Heart right ventricle (tissue), 16 donors: ENCODE measurements around the gene NPLOC4. TPM values are rescaled to one million over a fixed set of nuclear protein-coding genes. Genes with fewer than 3 reads are reported as not detected.

ENCODE experiments used
- ATAC-seq, 8 donors: fragments of 200-7000 bp; cut with Tn5 transposase; one replicate each; pipeline ENCODE4 v1.9.1; 2020; ENCODE audit warnings: mild to moderate bottlenecking in 8 of 8, moderate library complexity in 8 of 8, moderate number of reproducible peaks in 1 of 8
- DNase-seq, 2 donors: peaks; one replicate each; pipeline ENCODE4 v3.0.0-alpha.2; 2020
- H3K27ac ChIP-seq, 10 donors: fragments of 200-600 bp; sonication (generic) in 2 of 10; one replicate each; pipeline versions ENCODE4 v1.5.0 to v1.8.0; 2020 to 2022; ENCODE audit warnings: mild to moderate bottlenecking in 3 of 10
- H3K27me3 ChIP-seq, 7 donors: fragments of 200-600 bp; one replicate each; pipeline ENCODE4 v1.8.0; 2021 to 2022; ENCODE audit warnings: mild to moderate bottlenecking in 2 of 7
- H3K36me3 ChIP-seq, 9 donors: fragments of 200-600 bp; sonication (generic) in 1 of 9; one replicate each; pipeline versions ENCODE4 v1.5.0 to v1.8.0; 2020 to 2022; ENCODE audit warnings: mild to moderate bottlenecking in 2 of 9
- H3K4me1 ChIP-seq, 9 donors: fragments of 200-600 bp; sonication (generic) in 1 of 9; one replicate each; pipeline versions ENCODE4 v1.5.0 to v1.8.0; 2020 to 2022; ENCODE audit warnings: mild to moderate bottlenecking in 4 of 9
- H3K4me3 ChIP-seq, 10 donors: fragments of 200-600 bp; sonication (generic) in 2 of 10; one replicate each; pipeline versions ENCODE4 v1.5.0 to v1.8.0; 2020 to 2022; ENCODE audit warnings: mild to moderate bottlenecking in 7 of 10, moderate library complexity in 2 of 10
- H3K9me3 ChIP-seq, 11 donors: fragments of 200-600 bp in 10 of 11; sonication (generic) in 2 of 11; one replicate each; pipeline versions ENCODE4 v1.5.0 to v1.8.0; 2013 to 2022; ENCODE audit warnings: mild to moderate bottlenecking in 2 of 11, control low read depth in 1 of 11, moderate library complexity in 1 of 11
- WGBS, 2 donors: extraction: QIAGEN DNeasy Blood & Tissue Kit; methylation state at CpG; one replicate each; pipeline ENCODE4 v1.1.7; 2013; ENCODE audit warnings: inconsistent platforms in 1 of 2; 5-methylcytosine and 5-hydroxymethylcytosine counted together
- intact Hi-C, 10 donors: fragments of 100-400 bp; cut with DNase I; formaldehyde crosslinking; loops; one replicate each; pipeline versions ENCODE4 v1.11.1 to v1.14.2; 2022
- polyA plus RNA-seq, 2 donors: library from polyadenylated mRNA; stranded (reverse); fragments of 200-250 nt; gene quantifications; one replicate each; pipeline ENCODE4 v1.2.3, GENCODE V29; 2013
- total RNA-seq, 10 donors: library from RNA; stranded (reverse); fragmentation: NEBNext Ultra II Directional in 3 of 10; extraction: Animal tissue kit (Norgen Biotek cat#: 25700) in 3 of 10; gene quantifications; one replicate each; pipeline versions ENCODE4 v1.2.1 to v1.2.4, GENCODE V29; 2021 to 2023
- TF ChIP-seq, protein P1 (sequence below), 9 donors: fragments of 200-600 bp; sonication (generic) in 2 of 9; IDR thresholded peaks; one replicate each; pipeline versions ENCODE4 v1.5.0 to v1.8.0; 2021 to 2022; ENCODE audit warnings: antibody characterized with exemption in 9 of 9, mild to moderate bottlenecking in 5 of 9, moderate library complexity in 1 of 9
- donor health status: Arrhythmogenic right ventricular cardiomyopathy.
- donor health status: ischemic (EF 13 %, LVEDD 7.1; RV severe dilation, severe dysfunction).
- donor health status: healthy with polysubstance abuse.
- donor health status: DM: no; HTN: yes; CAD: no.
- donor health status: DM: no; HTN: no; CAD: no.
- donor health status: ischemic (EF 25% LVEDD 6.9; RV normal size, moderate dysfunction).
- donor health status: ischemic (EF 25% LVEDD 5.7; RV mildly dilated, moderate dysfunction).
- donor health status: healthy.
- donor health status: DM: yes; HTN: yes; CAD: no.
- donor health status: Ischemic cardiomyopathy.
- donor health status: ischemic (EF 35%, LVEDD 5.7; RV mildly dilated, moderate dysfunction).
- donor health status: nonischemic (EF 11% LVEDD 7.7; RV severe dilation, severe dysfunction).
- donor health status: DM: yes; HTN: yes; CAD: no.
- donor health status: PGD.
- donor health status: ischemic (EF 29% LVEDD 5.4; RV normal size, mild dysfunction).
- donor health status: nonischemic (EF 23%, LVEDD 6.1; RV moderate dilation, normal function).

NPLOC4 gene
- total and polyA plus RNA-seq, 12 donors, result 30.7 to 115 (median 95.2) TPM

DNA sequence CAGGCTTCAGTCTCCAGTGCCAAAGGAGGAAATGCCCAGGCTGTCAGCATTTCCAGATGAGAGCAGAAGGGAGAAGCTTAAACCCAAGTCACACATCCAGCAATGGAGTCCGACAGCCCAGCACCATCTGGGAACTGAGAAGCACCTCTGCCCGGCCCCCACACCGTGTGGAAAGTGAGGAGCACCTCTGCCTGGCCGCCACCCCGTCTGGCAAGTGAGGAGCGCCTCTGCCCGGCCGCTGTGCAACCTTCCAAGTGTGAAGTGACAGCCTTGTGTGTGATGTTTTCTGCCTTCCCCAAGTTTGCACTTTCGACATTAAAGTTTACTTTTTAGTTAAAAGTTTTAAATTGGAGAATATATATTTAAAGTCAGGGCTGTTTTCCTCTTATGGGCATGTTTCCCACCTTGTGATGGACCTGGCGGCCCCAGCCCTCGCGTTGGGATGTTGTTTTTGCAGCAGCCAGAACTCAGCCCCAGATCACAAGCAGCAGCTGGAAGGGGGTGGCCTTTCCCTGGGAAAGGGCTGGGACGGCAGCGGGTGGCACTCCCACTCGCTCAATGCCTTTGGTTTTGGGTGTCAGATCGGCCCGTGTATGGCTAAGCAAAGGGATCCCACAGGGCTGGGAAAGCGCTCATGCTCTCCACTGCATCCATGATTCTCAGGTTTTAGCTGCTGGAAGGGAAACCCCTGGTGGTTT is 36.8 kb upstream of the NPLOC4 start:
- intact Hi-C loops, result no loop called here
- H3K27me3 ChIP-seq, result no peaks in the 10 kb centered on the region
- TF ChIP-seq, protein P1, sequence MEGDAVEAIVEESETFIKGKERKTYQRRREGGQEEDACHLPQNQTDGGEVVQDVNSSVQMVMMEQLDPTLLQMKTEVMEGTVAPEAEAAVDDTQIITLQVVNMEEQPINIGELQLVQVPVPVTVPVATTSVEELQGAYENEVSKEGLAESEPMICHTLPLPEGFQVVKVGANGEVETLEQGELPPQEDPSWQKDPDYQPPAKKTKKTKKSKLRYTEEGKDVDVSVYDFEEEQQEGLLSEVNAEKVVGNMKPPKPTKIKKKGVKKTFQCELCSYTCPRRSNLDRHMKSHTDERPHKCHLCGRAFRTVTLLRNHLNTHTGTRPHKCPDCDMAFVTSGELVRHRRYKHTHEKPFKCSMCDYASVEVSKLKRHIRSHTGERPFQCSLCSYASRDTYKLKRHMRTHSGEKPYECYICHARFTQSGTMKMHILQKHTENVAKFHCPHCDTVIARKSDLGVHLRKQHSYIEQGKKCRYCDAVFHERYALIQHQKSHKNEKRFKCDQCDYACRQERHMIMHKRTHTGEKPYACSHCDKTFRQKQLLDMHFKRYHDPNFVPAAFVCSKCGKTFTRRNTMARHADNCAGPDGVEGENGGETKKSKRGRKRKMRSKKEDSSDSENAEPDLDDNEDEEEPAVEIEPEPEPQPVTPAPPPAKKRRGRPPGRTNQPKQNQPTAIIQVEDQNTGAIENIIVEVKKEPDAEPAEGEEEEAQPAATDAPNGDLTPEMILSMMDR (IDR thresholded peaks at IDR 0.05), result no peak

GRCh38 chr17:81672954-81673353 is 36.0 kb upstream of the NPLOC4 start:
- TF ChIP-seq, protein P1 (IDR thresholded peaks at IDR 0.05), result no peak
- intact Hi-C loops, result no loop called here
- H3K4me3 ChIP-seq, result no peak overlapping the region
- DNase-seq (no peak), ATAC-seq (peak in 1 of 8 donors; percentile 6)
- no peaks in the 10 kb centered on the region for H3K9me3 ChIP-seq
- H3K27me3 ChIP-seq, result no peaks in the 10 kb centered on the region
- 91 to 96% methylated on average over 16 of the region's 16 CpGs for WGBS, 2 donors
- peaks cover 0 to 10% (median 6%) of the 10 kb centered on the region in 9 donors for H3K4me1 ChIP-seq
- peaks cover 0 to 73% (median 6%) of the 10 kb centered on the region in 9 donors for H3K36me3 ChIP-seq
- no peak overlapping the region for H3K27ac ChIP-seq

More for the DNA sequence above, 36.8 kb upstream of the NPLOC4 start:
- WGBS, 2 donors, result 83 to 84% methylated on average over 18 of the region's 18 CpGs
- Histone ChIP-seq H3K36me3 (peaks cover 0 to 66% (median 6%) of the 10 kb centered on the region in 9 donors), H3K9me3 (no peaks in the 10 kb centered on the region), H3K27ac (no peak overlapping the region), H3K4me1 (peaks cover 0 to 7% (median 3%) of the 10 kb centered on the region in 9 donors), H3K4me3 (no peak overlapping the region)
- ATAC-seq, result no peak
- no peak for DNase-seq

DNA sequence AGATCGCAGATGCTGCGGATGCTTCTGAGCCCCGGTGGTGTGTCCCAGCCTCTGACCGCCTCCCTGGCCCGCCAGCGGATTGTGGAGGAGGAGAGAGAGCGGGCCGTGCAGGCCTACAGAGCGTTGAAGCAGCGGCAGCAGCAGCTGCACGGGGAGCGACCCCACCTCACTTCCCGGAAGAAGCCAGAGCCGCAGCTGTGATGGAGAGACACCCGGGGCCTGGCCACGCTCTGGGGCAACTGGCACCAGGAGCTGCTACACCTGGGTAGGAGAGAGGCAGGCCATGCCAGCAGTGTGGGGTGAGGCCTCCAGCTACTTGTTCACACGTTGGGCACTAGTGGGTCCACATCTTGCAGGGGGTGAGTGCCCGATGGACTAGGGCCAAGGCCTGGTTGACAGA is 35.6 kb upstream of the NPLOC4 start:
- no peak overlapping the region for H3K27ac ChIP-seq
- H3K27me3 ChIP-seq, result no peaks in the 10 kb centered on the region
- DNase-seq (no peak), ATAC-seq (peak in 2 of 8 donors; percentile 4 to 12)
- TF ChIP-seq, protein P1 (IDR thresholded peaks at IDR 0.05), result no peak
- H3K4me1 ChIP-seq, result peaks cover 0 to 15% (median 10%) of the 10 kb centered on the region in 9 donors
- intact Hi-C loops, result no loop called here
- no peak overlapping the region for H3K4me3 ChIP-seq
- peaks cover 0 to 74% (median 6%) of the 10 kb centered on the region in 9 donors for H3K36me3 ChIP-seq
- H3K9me3 ChIP-seq, result no peaks in the 10 kb centered on the region
- WGBS, 2 donors, result 84 to 85% methylated on average over 18 of the region's 18 CpGs

GRCh38 chr17:81667754-81668153 is 30.8 kb upstream of the NPLOC4 start:
- H3K4me1 ChIP-seq, result peaks cover 6 to 29% (median 24%) of the 10 kb centered on the region in 9 donors
- H3K9me3 ChIP-seq, result no peaks in the 10 kb centered on the region
- H3K27ac ChIP-seq, result no peak overlapping the region
- ATAC-seq (no peak), DNase-seq (no peak)
- WGBS, 2 donors, result 83 to 87% methylated on average over 18 of the region's 18 CpGs
- TF ChIP-seq, protein P1 (IDR thresholded peaks at IDR 0.05), result no peak
- peak overlapping the region in 2 of 10 donors; percentile 95 to 99 for H3K4me3 ChIP-seq
- intact Hi-C loops, result loop anchor here in 1 of 10 donors (2.0 kb wide), 1 partner anchor 31 kb away; the partner anchor contains the start of genes NPLOC4 and TSPAN10
- H3K36me3 ChIP-seq, result peaks cover 0 to 59% (median 3%) of the 10 kb centered on the region in 9 donors
- H3K27me3 ChIP-seq, result no peaks in the 10 kb centered on the region
